Liver (tissue), 3 donors: ENCODE results near the gene BRAF.

ENCODE experiments used
- JUND ChIP-seq, 2 donors: IDR thresholded peaks; 2 replicates each; pipeline ENCODE4 v1.6.1; 2016; ENCODE audit warnings: antibody characterized with exemption in 2 of 2
- RAD21 ChIP-seq, 2 donors: IDR thresholded peaks; 2 replicates each; pipeline ENCODE4 v1.6.1; 2016; ENCODE audit warnings: antibody characterized with exemption in 2 of 2, mild to moderate bottlenecking in 2 of 2
- SP1 ChIP-seq: IDR thresholded peaks from 2 replicates; pipeline ENCODE4 v1.6.1; 2018; ENCODE audit warnings: antibody characterized with exemption, mild to moderate bottlenecking
- TAF1 ChIP-seq: conservative IDR thresholded peaks from 2 replicates; pipeline ENCODE4 v1.6.1; 2016; ENCODE audit warnings: antibody characterized with exemption, mild to moderate bottlenecking
- YY1 ChIP-seq: IDR thresholded peaks from 2 replicates; pipeline ENCODE4 v1.6.1; 2016; ENCODE audit warnings: antibody characterized with exemption, mild to moderate bottlenecking
- ZBTB33 ChIP-seq: IDR thresholded peaks from 2 replicates; pipeline ENCODE4 v1.6.1; 2016; ENCODE audit warnings: antibody characterized with exemption
- TF ChIP-seq, protein P1 (sequence below): fragments of 150-350 bp; IDR thresholded peaks from 2 replicates; pipeline ENCODE4 v1.5.1; 2017; ENCODE audit warnings: improper control_type of control experiment, low read depth, low read length; ENCODE audit not compliant: missing input control
- TF ChIP-seq, protein P2 (sequence below): IDR thresholded peaks from 2 replicates; pipeline ENCODE4 v1.6.1; 2016; ENCODE audit warnings: antibody characterized with exemption, mild to moderate bottlenecking
- donor health status: healthy.
- donor health status: healthy.

DNA sequence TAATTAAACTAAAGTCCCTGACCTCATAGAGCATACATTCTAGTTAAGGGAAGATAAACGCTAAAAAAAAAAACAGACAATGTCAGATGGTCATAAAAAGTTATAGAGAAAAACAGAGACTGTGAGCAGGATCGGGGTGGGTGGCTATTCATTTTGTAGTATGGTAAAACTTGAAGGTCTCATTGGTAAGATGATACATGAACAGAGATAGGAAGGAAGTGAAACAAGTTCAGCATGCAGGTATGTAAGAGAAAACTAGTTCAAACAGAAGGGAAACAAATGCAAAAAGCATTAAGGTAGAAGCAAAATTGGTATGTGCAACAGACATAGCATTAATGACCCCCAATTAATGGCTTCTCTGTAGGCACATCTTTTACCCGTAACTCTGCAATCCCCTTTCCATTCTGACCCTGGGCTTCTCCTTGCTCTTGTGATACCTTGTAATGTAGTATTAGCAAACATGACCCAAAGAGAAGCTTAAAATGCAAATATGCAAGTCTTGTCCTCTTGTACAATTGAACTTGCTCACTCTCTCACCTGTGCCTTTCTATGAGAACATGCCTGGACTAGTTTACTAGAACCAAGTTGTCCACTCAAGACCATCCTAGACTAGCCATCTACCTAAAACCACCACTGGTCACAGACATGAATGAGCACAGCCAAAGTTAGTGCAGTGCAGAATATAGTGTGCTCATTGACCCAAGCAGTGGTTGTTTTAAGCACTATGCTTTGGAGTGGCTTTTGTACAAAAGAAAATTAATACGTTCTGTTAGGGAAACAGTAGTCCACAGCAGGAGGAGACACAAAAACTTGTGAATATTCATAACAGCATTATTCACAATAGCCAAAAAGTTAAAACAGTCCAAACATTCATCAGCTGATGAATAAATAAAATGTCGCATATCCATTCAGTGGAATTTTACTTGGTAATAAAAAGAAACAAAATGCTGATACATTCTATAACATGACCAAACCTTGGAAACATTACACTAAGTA lies 57.0 kb downstream of the BRAF start:
- TF ChIP-seq JUND (IDR thresholded peaks at IDR 0.05) (no peak), YY1 (no peak), SP1 (no peak), ZBTB33 (no peak), TAF1 (no peak), RAD21 (IDR thresholded peaks at IDR 0.05) (no peak)
- TF ChIP-seq, protein P1, sequence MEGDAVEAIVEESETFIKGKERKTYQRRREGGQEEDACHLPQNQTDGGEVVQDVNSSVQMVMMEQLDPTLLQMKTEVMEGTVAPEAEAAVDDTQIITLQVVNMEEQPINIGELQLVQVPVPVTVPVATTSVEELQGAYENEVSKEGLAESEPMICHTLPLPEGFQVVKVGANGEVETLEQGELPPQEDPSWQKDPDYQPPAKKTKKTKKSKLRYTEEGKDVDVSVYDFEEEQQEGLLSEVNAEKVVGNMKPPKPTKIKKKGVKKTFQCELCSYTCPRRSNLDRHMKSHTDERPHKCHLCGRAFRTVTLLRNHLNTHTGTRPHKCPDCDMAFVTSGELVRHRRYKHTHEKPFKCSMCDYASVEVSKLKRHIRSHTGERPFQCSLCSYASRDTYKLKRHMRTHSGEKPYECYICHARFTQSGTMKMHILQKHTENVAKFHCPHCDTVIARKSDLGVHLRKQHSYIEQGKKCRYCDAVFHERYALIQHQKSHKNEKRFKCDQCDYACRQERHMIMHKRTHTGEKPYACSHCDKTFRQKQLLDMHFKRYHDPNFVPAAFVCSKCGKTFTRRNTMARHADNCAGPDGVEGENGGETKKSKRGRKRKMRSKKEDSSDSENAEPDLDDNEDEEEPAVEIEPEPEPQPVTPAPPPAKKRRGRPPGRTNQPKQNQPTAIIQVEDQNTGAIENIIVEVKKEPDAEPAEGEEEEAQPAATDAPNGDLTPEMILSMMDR, result no peak
- TF ChIP-seq, protein P2, sequence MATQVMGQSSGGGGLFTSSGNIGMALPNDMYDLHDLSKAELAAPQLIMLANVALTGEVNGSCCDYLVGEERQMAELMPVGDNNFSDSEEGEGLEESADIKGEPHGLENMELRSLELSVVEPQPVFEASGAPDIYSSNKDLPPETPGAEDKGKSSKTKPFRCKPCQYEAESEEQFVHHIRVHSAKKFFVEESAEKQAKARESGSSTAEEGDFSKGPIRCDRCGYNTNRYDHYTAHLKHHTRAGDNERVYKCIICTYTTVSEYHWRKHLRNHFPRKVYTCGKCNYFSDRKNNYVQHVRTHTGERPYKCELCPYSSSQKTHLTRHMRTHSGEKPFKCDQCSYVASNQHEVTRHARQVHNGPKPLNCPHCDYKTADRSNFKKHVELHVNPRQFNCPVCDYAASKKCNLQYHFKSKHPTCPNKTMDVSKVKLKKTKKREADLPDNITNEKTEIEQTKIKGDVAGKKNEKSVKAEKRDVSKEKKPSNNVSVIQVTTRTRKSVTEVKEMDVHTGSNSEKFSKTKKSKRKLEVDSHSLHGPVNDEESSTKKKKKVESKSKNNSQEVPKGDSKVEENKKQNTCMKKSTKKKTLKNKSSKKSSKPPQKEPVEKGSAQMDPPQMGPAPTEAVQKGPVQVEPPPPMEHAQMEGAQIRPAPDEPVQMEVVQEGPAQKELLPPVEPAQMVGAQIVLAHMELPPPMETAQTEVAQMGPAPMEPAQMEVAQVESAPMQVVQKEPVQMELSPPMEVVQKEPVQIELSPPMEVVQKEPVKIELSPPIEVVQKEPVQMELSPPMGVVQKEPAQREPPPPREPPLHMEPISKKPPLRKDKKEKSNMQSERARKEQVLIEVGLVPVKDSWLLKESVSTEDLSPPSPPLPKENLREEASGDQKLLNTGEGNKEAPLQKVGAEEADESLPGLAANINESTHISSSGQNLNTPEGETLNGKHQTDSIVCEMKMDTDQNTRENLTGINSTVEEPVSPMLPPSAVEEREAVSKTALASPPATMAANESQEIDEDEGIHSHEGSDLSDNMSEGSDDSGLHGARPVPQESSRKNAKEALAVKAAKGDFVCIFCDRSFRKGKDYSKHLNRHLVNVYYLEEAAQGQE, result no peak
